Posterior vena cava (tissue), 2 donors: ENCODE results near the gene TTBK1. TPM values are rescaled to one million over a fixed set of nuclear protein-coding genes. Genes with fewer than 3 reads are reported as not detected.

Experiments
- DNase-seq: peaks from one replicate; pipeline ENCODE4 v3.0.0-alpha.2; 2020; ENCODE audit warnings: low spot score
- intact Hi-C, 2 donors: fragments of 100-400 bp; cut with DNase I; formaldehyde crosslinking; loops; one replicate each; pipeline versions ENCODE4 v1.14.1 to v1.14.2; 2022 to 2023
- long read RNA-seq, 2 donors: library from polyadenylated mRNA; unstranded; transcript quantifications; one replicate each; pipeline ENCODE4 v2.0.0, GENCODE V29; 2020 to 2021
- total RNA-seq, 2 donors: library from RNA; stranded (reverse); fragmentation: NEBNext Ultra II Directional; extraction: Animal tissue kit (Norgen Biotek cat#: 25700); gene quantifications; one replicate each; pipeline ENCODE4 v1.2.1, GENCODE V29; 2021
- donor health status: DM: yes; HTN: yes; CAD: no.
- donor health status: DM: yes; HTN: yes; CAD: no.

Gene TTBK1
- under 1 TPM; 0.09 to 0.14 TPM for total RNA-seq
- long read RNA-seq, donor 1: 0 reads
- long read RNA-seq, donor 2: 0 reads

GRCh38 chr6:43242908-43243663 lies at the start of gene TTBK1:
Gene TTBK1 (plus strand): TSS chr6:43243481. CDS start chr6:43246661, 3,180 bp downstream.
- no peak for DNase-seq
- intact Hi-C loops: no loop called here

- DNase-seq: no peak
- intact Hi-C loops: no loop called here
Measured at GRCh38 chr6:43193929-43194328, 49.4 kb upstream of the TTBK1 start.

- DNase-seq: no peak
- intact Hi-C loops: no loop called here
Measured at GRCh38 chr6:43196337-43196736, 46.9 kb upstream of the TTBK1 start.

- DNase-seq: no peak
- intact Hi-C loops: no loop called here
Measured at GRCh38 chr6:43199912-43200311, 43.4 kb upstream of the TTBK1 start.

- intact Hi-C loops: no loop called here
- no peak for DNase-seq
Measured at GRCh38 chr6:43200541-43200940, 42.7 kb upstream of the TTBK1 start.

GRCh38 chr6:43202451-43202850 lies 40.8 kb upstream of the TTBK1 start:
- intact Hi-C loops: no loop called here

GRCh38 chr6:43203029-43203717 lies 40.1 kb upstream of the TTBK1 start:
- no peak for DNase-seq
- intact Hi-C loops: no loop called here

More at GRCh38 chr6:43202451-43202850, 40.8 kb upstream of the TTBK1 start:
- no peak for DNase-seq

- intact Hi-C loops: no loop called here
- no peak for DNase-seq
Measured at GRCh38 chr6:43203718-43204095, 39.6 kb upstream of the TTBK1 start.

- intact Hi-C loops: no loop called here
- DNase-seq: no peak
Measured at GRCh38 chr6:43204271-43205105, 38.8 kb upstream of the TTBK1 start.

GRCh38 chr6:43205849-43206248 lies 37.4 kb upstream of the TTBK1 start:
- intact Hi-C loops: no loop called here
- no peak for DNase-seq

GRCh38 chr6:43207286-43207685 lies 36.0 kb upstream of the TTBK1 start:
- no peak for DNase-seq
- intact Hi-C loops: no loop called here

GRCh38 chr6:43211955-43212354 lies 31.3 kb upstream of the TTBK1 start:
- intact Hi-C loops: no loop called here
- DNase-seq: no peak

- intact Hi-C loops: no loop called here
Measured at GRCh38 chr6:43213431-43213830, 29.9 kb upstream of the TTBK1 start.

GRCh38 chr6:43215066-43215465 lies 28.2 kb upstream of the TTBK1 start:
- intact Hi-C loops: no loop called here
- DNase-seq: no peak

More at GRCh38 chr6:43213431-43213830, 29.9 kb upstream of the TTBK1 start:
- no peak for DNase-seq

GRCh38 chr6:43216200-43216599 lies 27.1 kb upstream of the TTBK1 start:
- DNase-seq: no peak
- intact Hi-C loops: no loop called here

GRCh38 chr6:43217351-43217750 lies 25.9 kb upstream of the TTBK1 start:
- intact Hi-C loops: no loop called here
- no peak for DNase-seq

- intact Hi-C loops: loop anchor here in 1 of 2 donors (2.0 kb wide), 1 partner anchor 40 kb away; no protein-coding TSS in a partner anchor
- DNase-seq: no peak
Measured at GRCh38 chr6:43219119-43219518, 24.2 kb upstream of the TTBK1 start.

GRCh38 chr6:43219814-43220213 lies 23.5 kb upstream of the TTBK1 start:
- intact Hi-C loops: loop anchor here in 1 of 2 donors (2.0 kb wide), 1 partner anchor 41 kb away; no protein-coding TSS in a partner anchor
- no peak for DNase-seq

GRCh38 chr6:43220439-43220951 lies 22.8 kb upstream of the TTBK1 start:
- no peak for DNase-seq
- intact Hi-C loops: no loop called here
